Adipocyte (in vitro differentiated cells): Measurements from ENCODE around the gene TMEM184A.

ENCODE experiments used
- DNase-seq: peaks from one replicate; pipeline ENCODE4 v3.0.0-alpha.2; 2015; ENCODE audit warnings: low read depth
- H3K27me3 ChIP-seq: replicated peaks from 2 replicates; pipeline ENCODE4 v1.7.0; 2013; ENCODE audit warnings: mild to moderate bottlenecking, low read length, moderate library complexity; ENCODE audit not compliant: control insufficient read depth, insufficient read depth
- H3K36me3 ChIP-seq: 2 replicates; pipeline ENCODE4 v1.7.0; 2013; ENCODE audit warnings: low read length, mild to moderate bottlenecking, moderate library complexity; ENCODE audit not compliant: control insufficient read depth, insufficient read depth, severe bottlenecking
- H3K4me1 ChIP-seq: 2 replicates; pipeline ENCODE4 v1.7.0; 2013; ENCODE audit warnings: mild to moderate bottlenecking, low read length, moderate library complexity; ENCODE audit not compliant: control insufficient read depth, insufficient read depth
- H3K4me3 ChIP-seq: 2 replicates; pipeline ENCODE4 v1.7.0; 2013; ENCODE audit warnings: mild to moderate bottlenecking, low read length, moderate library complexity
- H3K9ac ChIP-seq: 2 replicates; pipeline ENCODE4 v1.7.0; 2013; ENCODE audit warnings: mild to moderate bottlenecking, low read length, moderate library complexity
- H3K9me3 ChIP-seq: 2 replicates; pipeline ENCODE4 v1.7.0; 2013; ENCODE audit warnings: mild to moderate bottlenecking, low read length, moderate library complexity; ENCODE audit not compliant: control insufficient read depth

TMEM184A gene

DNA sequence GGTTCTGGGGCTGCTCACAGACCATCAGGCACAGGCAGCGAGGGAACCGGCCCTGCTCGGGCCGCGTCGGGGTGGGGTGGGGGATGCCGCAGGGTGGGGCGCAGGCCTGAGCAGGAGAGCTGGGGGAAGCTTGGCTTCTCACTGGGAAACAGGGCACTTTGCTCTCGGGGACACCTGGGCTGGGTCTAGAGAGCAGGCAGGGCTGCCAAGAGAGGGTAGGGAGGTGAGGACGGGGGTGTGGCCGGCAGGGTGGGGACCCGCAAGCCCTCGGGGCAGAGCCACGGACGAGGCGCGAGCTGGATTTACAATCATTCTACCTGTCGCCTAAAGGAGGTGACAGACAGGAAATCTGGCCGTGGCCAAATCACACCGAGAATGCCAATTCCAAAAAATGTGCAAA lies 62.9 kb downstream of the TMEM184A start:
- Histone ChIP-seq H3K27me3 (no peaks in the 10 kb centered on the region), H3K4me3 (no peak overlapping the region), H3K9me3 (no peaks in the 10 kb centered on the region), H3K36me3 (peaks cover 71% of the 10 kb centered on the region), H3K9ac (no peak overlapping the region), H3K4me1 (no peaks in the 10 kb centered on the region)
- DNase-seq = no peak

DNA sequence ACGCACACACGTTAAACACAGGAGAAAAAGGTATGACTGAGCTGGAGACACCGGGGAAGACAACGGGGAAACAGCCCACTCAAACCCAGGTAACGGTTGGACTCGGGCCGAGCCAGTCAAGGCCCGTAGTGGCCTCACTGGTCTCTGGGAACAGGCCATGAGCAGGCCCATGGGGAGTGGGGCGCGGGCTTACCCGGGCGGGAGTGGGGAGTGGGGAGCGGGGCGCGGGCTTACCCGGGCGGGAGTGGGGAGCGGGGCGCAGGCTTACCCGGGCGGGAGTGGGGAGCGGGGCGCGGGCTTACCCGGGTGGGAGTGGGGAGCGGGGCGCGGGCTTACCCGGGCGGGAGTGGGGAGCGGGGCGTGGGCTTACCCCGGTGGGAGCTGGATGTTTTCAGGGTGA lies 63.4 kb downstream of the TMEM184A start:
- no peaks in the 10 kb centered on the region for H3K4me1 ChIP-seq
- no peak overlapping the region for H3K9ac ChIP-seq
- H3K27me3 ChIP-seq = no peaks in the 10 kb centered on the region
- no peaks in the 10 kb centered on the region for H3K9me3 ChIP-seq
- no peak overlapping the region for H3K4me3 ChIP-seq
- H3K36me3 ChIP-seq = peaks cover 71% of the 10 kb centered on the region
- DNase-seq = no peak
